Measurements from ENCODE around the gene MPO. TPM values are rescaled to one million over a fixed set of nuclear protein-coding genes. Genes with fewer than 3 reads are reported as not detected.

Gene MPO
- total RNA-seq, 1 experiment from 2014 or later, result not detected

DNA sequence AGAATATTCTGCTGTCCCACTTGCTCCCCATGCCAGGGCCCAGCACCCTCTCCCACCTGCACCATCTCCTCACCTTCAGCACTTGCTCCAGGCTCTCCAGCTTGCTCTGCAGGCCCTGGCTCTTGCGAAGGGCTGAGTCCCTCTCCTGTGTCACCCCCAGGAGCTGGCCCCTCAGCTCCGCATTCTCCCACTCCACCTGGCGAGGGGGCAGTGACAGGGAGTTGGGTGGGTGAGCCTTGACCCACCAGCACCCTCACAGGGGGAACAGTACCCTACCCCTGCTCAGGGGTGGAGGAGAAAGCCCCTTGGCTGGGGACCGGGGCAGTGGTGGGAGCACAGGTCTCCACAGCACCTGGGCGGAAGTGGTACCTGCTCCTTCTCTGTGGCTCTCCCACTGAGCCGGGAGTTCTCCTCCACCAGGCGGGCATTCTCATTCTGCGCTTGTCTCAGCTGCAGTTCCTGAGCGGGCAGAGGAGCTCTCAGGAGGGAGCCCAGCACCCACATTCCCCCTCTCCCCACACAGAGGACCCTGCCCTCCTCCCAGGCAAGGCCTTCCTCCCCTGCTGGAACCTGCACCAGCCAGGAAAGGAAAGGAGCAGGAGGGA lies 41.9 kb upstream of the MPO start:
- H3K9ac ChIP-seq (ENCODE audit: extremely low read depth, insufficient read length, low read length), result no peak overlapping the region
- no peak overlapping the region for H3K23ac ChIP-seq (ENCODE audit: insufficient read length, low read depth, low read length)
- no peaks in the 10 kb centered on the region; the same call in 1 of the 2 replicates for H3K27me3 ChIP-seq (ENCODE audit: insufficient read depth, low read length)
- H2AK5ac ChIP-seq (ENCODE audit: insufficient read length, low read length), result no peak overlapping the region
- H2AFZ ChIP-seq (ENCODE audit: low read length), result no peak overlapping the region
- TF ChIP-seq, protein P1, sequence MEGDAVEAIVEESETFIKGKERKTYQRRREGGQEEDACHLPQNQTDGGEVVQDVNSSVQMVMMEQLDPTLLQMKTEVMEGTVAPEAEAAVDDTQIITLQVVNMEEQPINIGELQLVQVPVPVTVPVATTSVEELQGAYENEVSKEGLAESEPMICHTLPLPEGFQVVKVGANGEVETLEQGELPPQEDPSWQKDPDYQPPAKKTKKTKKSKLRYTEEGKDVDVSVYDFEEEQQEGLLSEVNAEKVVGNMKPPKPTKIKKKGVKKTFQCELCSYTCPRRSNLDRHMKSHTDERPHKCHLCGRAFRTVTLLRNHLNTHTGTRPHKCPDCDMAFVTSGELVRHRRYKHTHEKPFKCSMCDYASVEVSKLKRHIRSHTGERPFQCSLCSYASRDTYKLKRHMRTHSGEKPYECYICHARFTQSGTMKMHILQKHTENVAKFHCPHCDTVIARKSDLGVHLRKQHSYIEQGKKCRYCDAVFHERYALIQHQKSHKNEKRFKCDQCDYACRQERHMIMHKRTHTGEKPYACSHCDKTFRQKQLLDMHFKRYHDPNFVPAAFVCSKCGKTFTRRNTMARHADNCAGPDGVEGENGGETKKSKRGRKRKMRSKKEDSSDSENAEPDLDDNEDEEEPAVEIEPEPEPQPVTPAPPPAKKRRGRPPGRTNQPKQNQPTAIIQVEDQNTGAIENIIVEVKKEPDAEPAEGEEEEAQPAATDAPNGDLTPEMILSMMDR (conservative IDR thresholded peaks at IDR 0.05), result no peak
- no peak overlapping the region for H3K56ac ChIP-seq (ENCODE audit: insufficient read length, low read depth, low read length)
- no peak overlapping the region for H3K14ac ChIP-seq (ENCODE audit: insufficient read depth, low read length)
- Mint-ChIP-seq H3K4me1 (peaks cover 18 to 24% of the 10 kb centered on the region in 2 experiments), H3K9me3 (no peaks in the 10 kb centered on the region), H3K27me3 (ENCODE audit: low read depth) (peaks cover 54% of the 10 kb centered on the region), H3K27ac (no peak overlapping the region), H3K36me3 (ENCODE audit: insufficient read depth in 1 of 3, low read depth in 3 of 3) (peaks cover 0 to 13% (median 2%) of the 10 kb centered on the region in 3 experiments; a peak in 5 of 7 replicates), H3K4me3 (no peak overlapping the region)
- no peak overlapping the region for H2BK5ac ChIP-seq (ENCODE audit: insufficient read length, low read length)
- H2BK20ac ChIP-seq (ENCODE audit: low read depth, low read length, poor library complexity, severe bottlenecking), result no peak overlapping the region
- no peak overlapping the region for H3T11ph ChIP-seq (ENCODE audit: low read length)
- H3K4me2 ChIP-seq (ENCODE audit: insufficient read depth, insufficient read length, low read length), result no peak overlapping the region
- H3K23me2 ChIP-seq (ENCODE audit: insufficient read length, low read depth, low read length, poor library complexity, severe bottlenecking), result peaks cover 15% of the 10 kb centered on the region
- WGBS (ENCODE audit: extremely low coverage, insufficient read length, low lambda C conversion rate), result no CpG with 5 or more reads among the region's 9 CpGs
- H3K4me1 ChIP-seq (ENCODE audit: insufficient read depth, low read length), result no peaks in the 10 kb centered on the region; the same call in 1 of the 2 replicates
- no peaks in the 10 kb centered on the region for H3K79me1 ChIP-seq (ENCODE audit: insufficient read depth, low read depth, low read length, poor library complexity, severe bottlenecking)
- no peak overlapping the region for H3K4ac ChIP-seq (ENCODE audit: low read depth, low read length)
- no peak overlapping the region for H4K8ac ChIP-seq (replicated peaks; ENCODE audit: insufficient read length, low read depth, low read length)
- H3K27ac ChIP-seq (ENCODE audit: insufficient read length, low read depth, low read length), result no peak overlapping the region
- H3K9me3 ChIP-seq (ENCODE audit: control insufficient read depth, low read depth, low read length), result no peaks in the 10 kb centered on the region
- H4K20me1 ChIP-seq (ENCODE audit: control insufficient read depth, insufficient read depth, insufficient read length), result no peaks in the 10 kb centered on the region
- H2BK120ac ChIP-seq (ENCODE audit: low read depth, low read length, poor library complexity, severe bottlenecking), result no peak overlapping the region
- no peak overlapping the region for H2BK15ac ChIP-seq (ENCODE audit: low read depth, low read length)
- H4K5ac ChIP-seq (ENCODE audit: insufficient read length, low read depth, low read length), result no peak overlapping the region
- H3K18ac ChIP-seq (ENCODE audit: insufficient read length, low read depth, low read length), result no peak overlapping the region
- no peak for DNase-seq
- H4K91ac ChIP-seq (ENCODE audit: insufficient read length, low read depth, low read length), result no peak overlapping the region
- no peaks in the 10 kb centered on the region for H3K79me2 ChIP-seq (ENCODE audit: insufficient read depth, low read length)
- no peak overlapping the region for H2BK12ac ChIP-seq (ENCODE audit: insufficient read length, low read depth, low read length)
